ENCODE data around the gene SLC25A10.

DNA sequence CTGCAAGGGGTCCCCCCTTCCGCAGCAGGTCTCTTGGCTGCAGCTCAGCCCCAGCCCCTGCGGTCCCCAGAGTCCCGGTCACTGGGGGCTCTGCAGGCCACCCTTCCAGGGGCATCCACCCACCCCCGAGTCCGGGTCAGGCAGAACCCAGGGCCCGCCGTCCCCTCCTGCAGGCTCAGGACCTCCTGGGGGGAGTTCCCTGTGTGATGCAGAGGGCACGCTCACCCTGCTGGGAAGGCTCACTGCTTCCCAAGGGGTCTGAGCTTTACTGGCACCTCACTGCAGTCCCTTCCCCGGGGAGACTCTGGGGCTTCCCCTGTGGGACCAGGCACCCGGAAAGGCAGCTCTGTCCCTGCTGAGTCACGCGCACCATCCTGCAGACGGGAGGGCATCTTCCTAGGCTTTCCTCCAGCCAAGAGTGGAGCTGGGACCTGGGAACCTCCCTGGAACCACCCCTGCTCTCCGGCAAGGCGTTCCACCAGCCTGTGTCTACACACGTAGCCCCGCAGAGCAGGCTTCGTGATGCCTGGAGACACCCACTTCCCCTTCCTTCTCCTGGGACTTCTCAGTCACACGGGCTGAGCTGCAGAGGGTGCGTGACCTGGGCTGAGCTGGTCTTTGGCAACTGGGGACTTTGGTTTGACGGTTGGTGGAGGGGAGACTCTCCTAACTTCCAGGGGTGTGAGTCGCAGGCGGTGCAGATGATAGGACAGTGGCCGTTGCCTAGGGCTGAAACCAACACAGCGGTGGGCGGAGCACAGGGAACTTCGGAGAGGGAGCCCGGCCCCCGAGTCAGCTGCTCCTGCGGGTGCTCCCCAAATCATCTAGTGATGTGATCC lies 23.4 kb downstream of the SLC25A10 start:
- TF ChIP-seq, protein P1, sequence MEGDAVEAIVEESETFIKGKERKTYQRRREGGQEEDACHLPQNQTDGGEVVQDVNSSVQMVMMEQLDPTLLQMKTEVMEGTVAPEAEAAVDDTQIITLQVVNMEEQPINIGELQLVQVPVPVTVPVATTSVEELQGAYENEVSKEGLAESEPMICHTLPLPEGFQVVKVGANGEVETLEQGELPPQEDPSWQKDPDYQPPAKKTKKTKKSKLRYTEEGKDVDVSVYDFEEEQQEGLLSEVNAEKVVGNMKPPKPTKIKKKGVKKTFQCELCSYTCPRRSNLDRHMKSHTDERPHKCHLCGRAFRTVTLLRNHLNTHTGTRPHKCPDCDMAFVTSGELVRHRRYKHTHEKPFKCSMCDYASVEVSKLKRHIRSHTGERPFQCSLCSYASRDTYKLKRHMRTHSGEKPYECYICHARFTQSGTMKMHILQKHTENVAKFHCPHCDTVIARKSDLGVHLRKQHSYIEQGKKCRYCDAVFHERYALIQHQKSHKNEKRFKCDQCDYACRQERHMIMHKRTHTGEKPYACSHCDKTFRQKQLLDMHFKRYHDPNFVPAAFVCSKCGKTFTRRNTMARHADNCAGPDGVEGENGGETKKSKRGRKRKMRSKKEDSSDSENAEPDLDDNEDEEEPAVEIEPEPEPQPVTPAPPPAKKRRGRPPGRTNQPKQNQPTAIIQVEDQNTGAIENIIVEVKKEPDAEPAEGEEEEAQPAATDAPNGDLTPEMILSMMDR (IDR thresholded peaks at IDR 0.05; ENCODE audit: low read length) = no peak
- TF ChIP-seq EZH2 (optimal IDR thresholded peaks at IDR 0.05; ENCODE audit: low read depth, low read length) (no peak), EZH2phosphoT487 (IDR thresholded peaks at IDR 0.05; ENCODE audit: low read length) (no peak)

All from MM.1S (cell line).